SH-SY5Y (cell line): ENCODE measurements around the gene NABP1.

Experiments used
- GATA2 ChIP-seq: IDR thresholded peaks from 2 replicates; pipeline ENCODE4 v1.6.1; 2011; ENCODE audit warnings: mild to moderate bottlenecking, low read depth, low read length
- GATA3 ChIP-seq: IDR thresholded peaks from 2 replicates; pipeline ENCODE4 v1.6.1; 2011; ENCODE audit warnings: low read depth, mild to moderate bottlenecking, low read length, moderate library complexity

Gene NABP1, protein sequence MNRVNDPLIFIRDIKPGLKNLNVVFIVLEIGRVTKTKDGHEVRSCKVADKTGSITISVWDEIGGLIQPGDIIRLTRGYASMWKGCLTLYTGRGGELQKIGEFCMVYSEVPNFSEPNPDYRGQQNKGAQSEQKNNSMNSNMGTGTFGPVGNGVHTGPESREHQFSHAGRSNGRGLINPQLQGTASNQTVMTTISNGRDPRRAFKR

DNA sequence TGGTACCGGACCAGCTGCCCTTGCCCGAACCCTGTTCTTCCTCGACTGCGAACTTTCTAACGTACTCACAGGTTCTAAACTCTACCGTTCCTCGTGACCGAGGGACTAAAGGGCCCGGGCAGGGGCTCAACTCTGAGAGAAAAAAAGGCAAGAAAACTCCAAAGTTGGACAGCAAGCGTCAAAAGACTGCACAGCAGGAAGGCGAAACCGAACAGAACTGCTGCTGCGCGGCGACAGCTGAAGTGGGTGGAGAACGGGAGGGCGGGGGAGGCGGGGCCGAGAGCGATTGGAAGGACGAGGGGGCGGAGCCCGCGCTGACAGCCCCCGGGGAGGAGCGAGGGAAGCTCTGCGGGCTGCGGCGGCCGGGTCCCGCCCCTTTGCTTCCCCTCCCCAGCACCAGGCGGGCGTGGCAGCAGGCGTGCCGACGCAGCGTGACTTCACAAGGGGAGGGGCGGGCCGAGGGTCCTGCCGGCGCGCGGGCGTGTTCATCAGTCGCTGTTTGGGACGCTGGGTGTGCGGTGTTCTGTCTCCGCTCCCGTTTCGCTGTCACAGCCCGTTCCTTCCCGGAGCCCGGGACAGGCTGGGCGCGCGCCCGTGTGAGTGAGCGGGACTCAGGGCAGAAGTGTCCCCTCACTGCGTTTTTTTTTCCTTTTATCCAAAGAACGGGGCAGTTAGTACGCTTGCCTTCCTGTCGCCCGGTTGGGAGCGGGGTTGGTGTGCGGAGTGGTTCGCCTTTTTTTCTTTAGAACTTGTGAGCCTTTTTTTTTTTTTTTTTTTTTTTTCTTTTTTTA, at the start of gene NABP1:
NABP1 (plus strand) TSS at position 491 of the 791 bp plus-strand sequence. CDS start 479 bp downstream, outside the sequence.
- no peak for TF ChIP-seq GATA3

DNA sequence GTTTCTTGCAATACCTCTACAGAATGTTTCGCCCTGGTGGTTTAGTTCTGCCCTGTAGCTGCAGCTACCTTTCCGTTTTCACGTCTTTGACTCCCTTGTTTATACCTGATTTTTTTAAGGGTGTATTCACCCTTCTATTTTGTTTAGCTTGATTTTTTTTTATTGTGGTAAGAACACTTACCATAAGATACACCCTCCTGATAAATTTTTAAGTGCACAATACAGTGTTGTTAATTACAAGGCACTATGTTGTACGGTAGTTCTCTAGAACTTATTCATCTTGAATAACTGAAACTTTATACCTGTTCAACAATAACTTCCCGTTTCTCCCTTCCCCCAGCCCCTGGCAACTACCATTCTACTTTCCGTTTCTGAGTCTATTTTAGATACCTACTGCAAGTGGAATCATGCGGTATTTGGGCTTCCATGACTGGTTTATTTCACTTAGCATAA, 48.9 kb upstream of the NABP1 start:
- no peak for TF ChIP-seq GATA2
- TF ChIP-seq GATA3, result no peak

DNA sequence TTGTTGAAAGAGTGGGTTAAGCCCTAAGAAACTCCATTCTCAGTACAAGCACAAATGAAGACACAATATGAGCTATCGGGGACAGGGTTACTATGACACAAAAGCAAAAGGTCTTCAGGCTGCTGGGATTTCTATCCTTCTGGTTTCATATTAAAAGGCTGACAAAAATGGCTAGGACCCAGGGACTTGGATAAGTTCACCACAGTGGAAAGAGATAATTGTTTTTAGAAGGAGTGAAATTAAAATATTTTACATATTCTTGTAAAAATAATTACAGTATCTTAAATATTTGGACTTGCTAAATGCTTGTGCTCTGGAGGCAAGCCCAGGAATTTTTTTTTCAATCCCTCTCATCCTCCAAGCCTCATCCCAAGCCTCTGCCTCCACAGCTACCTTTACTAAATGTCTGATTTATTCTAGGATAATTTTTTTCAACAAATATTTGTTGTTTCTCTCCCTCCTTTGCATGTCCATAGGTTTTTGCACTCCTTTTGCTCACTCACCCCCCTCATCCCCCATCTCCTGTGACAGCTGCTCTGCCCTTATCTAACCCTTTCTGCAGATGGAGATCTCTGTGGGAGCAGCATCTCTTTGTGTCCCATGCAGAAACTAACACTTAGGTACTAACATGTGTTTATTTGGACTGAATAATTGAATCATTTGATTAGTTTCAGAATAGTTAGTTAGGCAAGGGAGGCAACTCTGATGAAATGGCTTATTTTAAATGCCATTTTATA, 47.8 kb upstream of the NABP1 start:
- TF ChIP-seq GATA3, result no peak

DNA sequence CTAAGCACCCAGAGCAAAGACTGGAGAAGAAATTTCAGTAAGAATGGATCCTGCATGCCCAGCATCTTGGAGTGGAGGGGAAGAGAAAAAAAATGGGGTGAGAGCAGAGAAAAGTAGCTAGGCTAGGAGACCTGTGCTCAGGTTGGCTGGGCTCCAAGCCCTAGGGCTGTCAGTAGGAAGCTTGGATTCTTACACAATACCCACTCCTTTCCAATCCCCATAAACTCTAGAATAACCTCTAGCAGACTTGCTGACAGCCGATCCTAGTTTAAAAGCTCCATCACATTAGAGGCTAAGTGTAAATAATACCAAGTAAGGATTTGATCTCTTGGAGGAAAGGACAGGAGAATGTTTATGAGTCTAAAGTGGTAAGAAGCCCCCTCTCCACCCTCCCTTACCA, 46.2 kb upstream of the NABP1 start:
- TF ChIP-seq GATA3, result no peak

DNA sequence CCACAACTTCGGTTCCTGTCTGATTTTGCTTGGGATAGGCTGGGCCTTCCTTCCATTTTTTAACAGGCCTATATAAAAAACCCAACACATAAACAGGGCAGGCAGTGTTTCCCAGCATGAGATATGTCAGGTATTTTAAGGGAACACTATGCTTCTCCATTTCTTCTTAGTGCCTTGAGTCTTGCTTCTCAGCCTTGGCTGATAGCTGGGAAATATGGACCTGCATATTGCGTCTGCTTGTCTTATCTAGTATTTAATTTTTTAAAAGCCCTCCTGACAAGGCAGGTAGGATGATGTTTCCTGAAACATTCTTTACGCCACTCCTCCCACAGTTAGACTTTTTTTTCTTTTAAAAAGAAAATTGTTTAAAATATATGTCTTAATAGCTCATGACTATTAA, 45.5 kb upstream of the NABP1 start:
- TF ChIP-seq GATA3, result no peak
- TF ChIP-seq GATA2, result no peak

DNA sequence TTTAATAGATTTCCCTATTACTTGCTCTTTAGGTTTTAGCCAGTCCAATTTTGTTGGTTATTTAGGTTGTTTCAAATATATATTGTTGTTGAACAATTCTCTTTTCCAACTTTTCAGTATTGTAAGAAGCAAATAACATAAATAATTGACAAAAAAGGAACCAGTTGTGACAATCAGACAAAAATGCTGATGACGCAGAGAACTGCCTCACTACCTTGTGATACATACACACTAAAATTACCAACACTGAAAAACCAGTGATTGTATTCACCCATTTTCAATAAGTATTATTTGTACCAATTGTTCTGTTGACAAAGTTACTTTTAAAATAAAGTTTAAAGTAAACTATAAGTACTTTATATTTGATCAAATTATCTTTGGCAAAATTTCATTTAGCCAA, 43.1 kb upstream of the NABP1 start:
- TF ChIP-seq GATA3, result no peak
- no peak for TF ChIP-seq GATA2

DNA sequence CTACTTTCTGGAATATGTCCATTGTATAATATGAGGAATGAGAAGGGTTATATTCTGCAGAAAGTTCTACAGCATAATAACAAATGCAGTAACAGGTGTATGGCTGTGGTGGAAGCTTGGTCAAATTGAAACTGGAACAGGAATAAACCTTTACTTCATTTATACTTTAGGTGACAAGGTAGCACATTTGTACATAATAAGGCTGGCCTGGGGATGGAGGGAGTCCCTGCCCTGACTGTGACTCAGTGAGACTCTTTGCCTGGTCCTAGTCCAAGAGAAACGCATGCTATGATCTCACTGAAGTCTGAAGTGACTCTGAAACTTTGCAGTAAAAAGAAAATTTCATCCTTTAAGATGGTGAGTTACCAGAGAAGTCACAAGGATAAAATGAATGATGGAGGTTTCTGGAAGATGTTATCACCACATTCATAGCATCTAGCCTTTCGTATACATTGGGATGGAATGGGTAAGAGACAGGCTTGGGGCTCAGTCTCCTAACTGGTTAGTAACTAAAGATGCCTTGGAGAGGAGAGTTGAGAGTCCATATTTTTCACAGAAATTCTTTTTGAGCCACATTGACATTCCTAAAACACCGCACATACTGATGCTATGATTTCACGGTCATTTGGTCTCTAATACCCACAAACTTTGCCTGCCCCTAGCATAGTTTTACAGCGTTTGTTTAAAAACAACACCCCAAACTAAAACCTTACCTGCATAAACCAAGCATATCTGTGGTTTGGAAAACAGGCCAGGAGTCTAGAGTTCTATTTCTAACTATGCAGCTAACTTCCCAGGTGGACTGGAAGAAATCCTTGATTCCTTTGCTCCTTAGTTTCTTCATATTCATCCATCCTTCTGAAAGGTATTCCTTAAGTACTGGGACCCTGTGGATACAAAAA, 42.4 kb upstream of the NABP1 start:
- TF ChIP-seq GATA3 (no peak), GATA2 (no peak)

DNA sequence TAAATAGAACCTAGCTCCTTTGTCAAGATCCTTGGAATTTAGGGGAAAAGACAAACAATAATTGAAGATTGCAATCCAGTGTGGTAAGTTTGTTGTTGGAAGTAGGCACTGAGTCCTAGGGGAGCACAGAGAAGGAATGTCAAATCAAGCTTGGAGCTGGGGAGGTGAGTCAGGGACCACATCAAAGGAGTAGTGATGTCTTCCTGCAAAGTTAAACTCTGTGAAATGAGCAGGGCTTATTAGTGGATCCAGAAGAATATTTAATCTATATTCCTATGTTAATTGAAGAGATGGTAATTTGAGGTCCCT, 41.7 kb upstream of the NABP1 start:
- no peak for TF ChIP-seq GATA2

DNA sequence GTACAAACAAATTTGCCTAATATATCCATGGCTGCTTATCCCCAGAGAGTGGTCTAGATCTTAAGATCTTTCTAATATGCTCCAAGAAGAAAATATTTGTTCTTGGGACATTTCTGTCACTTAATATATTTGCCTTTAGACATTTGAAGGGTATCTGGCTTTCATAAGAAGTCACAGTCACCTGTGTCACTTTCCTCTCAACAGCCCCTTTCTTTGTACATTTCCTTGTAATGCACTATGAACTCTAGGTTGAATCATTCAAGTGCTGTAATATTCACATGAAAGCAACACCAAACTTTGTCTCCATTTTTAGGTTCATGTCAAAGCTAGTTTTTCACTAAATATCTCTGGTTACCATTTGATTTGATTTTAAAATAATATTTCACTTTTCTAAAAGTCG, 41.4 kb upstream of the NABP1 start:
- no peak for TF ChIP-seq GATA2
- no peak for TF ChIP-seq GATA3

DNA sequence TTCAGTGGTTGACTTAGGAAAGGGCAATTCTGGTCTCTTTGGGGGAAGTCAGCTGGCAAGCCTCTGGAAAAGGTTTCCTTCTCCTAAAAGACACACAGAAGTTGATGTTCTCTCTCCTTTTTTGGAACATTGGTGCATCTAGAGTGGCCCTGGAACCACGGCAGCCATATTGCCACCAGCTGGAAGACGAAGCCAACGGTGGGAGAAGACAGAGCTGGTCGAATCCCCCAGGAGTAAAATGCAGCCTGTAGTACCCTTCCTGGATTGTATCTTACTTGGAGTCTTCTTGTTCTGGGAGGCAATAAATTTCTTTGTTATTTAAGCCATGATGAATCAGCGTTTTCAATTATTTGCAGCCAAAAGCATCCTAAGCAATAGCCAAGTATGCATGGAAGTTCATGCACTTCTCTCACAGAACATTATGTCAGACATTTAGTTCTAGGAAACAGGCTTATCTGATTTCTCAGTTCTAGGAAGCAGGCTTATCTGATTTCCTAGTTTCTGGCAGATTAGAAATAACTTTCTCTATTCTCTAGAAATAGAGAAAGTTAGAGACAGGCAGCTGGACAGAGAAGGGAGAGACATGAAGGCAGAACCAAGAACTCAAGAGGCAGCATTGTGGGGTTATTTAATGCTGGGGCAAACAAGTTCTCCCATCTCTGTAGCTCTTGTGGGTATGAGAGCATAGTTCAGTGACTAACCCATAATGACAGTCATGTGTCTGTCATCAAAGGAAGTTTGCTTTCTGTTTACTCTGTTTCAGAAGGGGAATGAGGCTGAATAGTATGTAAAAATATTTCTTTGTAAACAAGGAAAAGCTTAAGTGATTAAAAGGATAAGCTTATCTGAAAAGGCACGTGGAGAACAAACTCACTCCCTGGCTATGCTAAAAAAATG, 40.5 kb upstream of the NABP1 start:
- TF ChIP-seq GATA3 (no peak), GATA2 (no peak)

DNA sequence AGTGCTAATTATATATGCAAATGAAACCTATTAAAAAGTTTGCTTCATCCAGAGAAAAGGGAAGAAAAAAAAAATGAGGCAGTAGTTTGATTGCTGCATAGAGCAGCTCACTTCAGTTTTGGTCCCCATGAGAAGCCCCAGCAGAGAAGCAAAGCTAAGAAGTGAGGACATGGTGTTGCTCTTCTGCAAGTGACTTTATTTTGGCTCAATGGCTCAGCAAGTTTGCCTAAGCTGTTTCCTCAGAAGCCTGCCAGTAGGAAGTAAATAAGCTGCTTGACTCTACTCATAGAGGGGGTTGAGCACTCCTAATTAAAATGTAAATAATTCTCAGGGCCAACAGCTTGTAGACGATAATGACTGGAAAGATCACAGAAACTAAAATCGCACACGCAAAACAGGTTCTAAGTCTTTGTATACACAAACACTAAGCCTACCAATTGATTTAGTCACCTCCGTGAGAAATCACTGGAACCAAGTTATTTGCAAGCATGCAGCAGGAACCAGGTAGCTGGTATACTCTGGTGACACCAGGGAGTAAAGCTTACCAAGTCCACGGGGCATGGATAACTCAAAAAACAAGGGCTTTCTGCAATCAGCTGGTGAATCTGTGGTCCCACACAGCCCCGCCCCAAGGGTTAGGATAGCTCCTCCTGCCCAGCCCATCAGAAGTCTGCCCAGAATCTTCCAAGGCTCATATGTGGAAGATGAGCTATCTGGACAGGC, 39.7 kb upstream of the NABP1 start:
- TF ChIP-seq GATA3 (no peak), GATA2 (no peak)

DNA sequence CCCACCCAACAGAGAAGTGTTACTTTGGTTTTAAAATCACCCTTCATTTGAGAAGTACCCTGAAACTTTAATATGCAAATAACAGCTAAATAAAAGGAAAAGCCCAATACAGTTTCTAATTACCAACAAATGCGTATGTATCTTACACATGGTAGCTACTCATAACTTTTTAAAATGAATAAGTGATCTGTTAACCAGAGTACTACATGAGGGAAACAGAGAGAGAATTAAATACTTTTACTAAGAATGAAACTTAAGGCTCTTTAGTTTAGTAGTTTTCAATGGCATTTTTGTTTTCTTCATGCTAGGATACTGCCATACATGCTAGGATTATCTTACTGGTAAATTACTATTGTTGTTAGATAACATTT, 39.1 kb upstream of the NABP1 start:
- no peak for TF ChIP-seq GATA2
- no peak for TF ChIP-seq GATA3

DNA sequence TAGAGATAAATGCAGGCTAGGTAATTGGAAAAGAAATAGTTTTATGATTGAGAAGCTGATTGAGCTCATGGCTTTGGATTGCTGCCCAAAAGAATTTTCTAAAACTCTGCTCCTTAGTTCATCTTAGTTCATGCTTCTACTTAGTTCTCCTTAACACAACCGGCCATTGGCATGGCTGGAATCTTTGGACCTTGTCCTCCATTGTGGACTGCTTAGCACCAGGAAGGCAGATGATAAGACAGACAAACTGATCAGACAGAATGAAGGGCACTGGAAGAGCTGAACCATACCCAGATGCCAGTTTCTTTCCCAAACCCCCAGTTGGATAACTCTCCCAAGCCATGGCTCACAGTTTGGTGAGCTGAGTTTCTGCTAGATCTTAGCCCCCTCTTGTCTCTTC, 36.3 kb upstream of the NABP1 start:
- TF ChIP-seq GATA2, result no peak
- TF ChIP-seq GATA3, result no peak
